Fibroblast of the conjunctiva (primary cell): ENCODE data around the gene SPANXC.
"Not testable (repeated sequence)": the region's sequence is repeated elsewhere in the genome, so short reads cannot be mapped to it uniquely, and the experiment has no call there.

Experiments used
- DNase-seq: peaks from one replicate; pipeline ENCODE4 v3.0.0-alpha.2; 2010; ENCODE audit warnings: low read depth

The SPANXC gene, protein sequence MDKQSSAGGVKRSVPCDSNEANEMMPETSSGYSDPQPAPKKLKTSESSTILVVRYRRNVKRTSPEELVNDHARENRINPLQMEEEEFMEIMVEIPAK

GRCh38 chrX:141242417-141242816 is at the start of gene SPANXC:
Gene SPANXC, minus strand, starts transcription at chrX:141242517. Its CDS starts 60 bp downstream, at chrX:141242457.
- DNase-seq = not testable (repeated sequence)

- DNase-seq = no peak
Measured at GRCh38 chrX:141279476-141279875, 37.2 kb upstream of the SPANXC start.

DNA sequence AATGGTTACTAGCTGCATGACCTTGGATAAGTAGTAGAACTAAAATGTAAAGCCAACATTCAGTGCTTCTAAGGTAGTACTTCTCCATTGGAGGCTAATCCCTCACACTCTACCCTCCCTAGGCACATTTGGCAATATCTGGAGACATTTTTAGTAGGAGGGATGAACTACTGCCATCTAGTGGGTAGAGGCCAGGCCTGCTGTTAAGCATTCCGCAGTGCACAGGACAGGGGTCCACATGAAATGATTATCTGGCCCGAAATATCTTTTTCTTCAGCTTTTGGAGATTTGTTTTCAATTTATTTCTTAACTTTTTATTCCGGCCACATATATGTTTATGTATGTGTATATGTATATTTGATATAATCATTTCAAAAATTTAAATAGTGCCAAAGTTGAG is 36.0 kb upstream of the SPANXC start:
- no peak for DNase-seq

- no peak for DNase-seq
Measured at GRCh38 chrX:141258080-141258479, 15.8 kb upstream of the SPANXC start.

GRCh38 chrX:141221611-141222010 is 20.7 kb downstream of the SPANXC start:
- DNase-seq = no peak

GRCh38 chrX:141220342-141221008 is 21.8 kb downstream of the SPANXC start:
- peak; percentile 37 for DNase-seq

DNA sequence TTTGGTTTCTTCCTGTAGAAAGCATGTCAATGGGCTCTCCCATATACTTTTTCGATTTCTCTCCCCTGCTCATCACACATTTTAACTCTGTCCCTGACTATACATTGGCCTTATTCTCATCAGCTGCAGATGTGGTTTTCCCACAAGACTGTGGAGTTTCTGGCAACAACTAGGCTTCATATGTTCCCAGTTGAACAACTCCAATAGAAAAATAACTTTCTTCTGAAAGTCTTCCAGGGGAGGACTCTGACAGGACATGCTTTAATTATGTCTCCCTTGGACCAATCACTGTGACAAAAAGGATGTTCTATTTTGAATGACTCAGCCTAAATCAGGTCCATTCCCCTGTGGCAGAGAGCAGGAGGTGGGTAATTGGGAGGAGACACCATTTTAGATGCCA is 28.1 kb downstream of the SPANXC start:
- no peak for DNase-seq

GRCh38 chrX:141201962-141202361 is 40.4 kb downstream of the SPANXC start:
- no peak for DNase-seq
